B cell (primary cell): ENCODE data around the gene LATS2. TPM values are rescaled to one million over a fixed set of nuclear protein-coding genes. Genes with fewer than 3 reads are reported as not detected.

Experiments used
- ATAC-seq: fragments of 200-7000 bp; cut with Tn5 transposase; one replicate; pipeline ENCODE4 v1.10.0; 2021; ENCODE audit warnings: low read depth, mild to moderate bottlenecking, moderate number of reproducible peaks, moderate library complexity
- CTCF ChIA-PET: fragments of 350-600 bp; sonication (Branson Sonifier 250); formaldehyde crosslinking; loops from one replicate; lab custom pipeline; 2021; ENCODE audit warnings: antibody characterized with exemption, inconsistent platforms; lab: Charles Lee
- POLR2A ChIA-PET: fragments of 350-600 bp; sonication (Branson Sonifier 250); formaldehyde crosslinking; loops from one replicate; lab custom pipeline; 2021; ENCODE audit warnings: antibody characterized with exemption; lab: Charles Lee
- DNase-seq: peaks from one replicate; pipeline ENCODE4 v3.0.0; 2013
- H2AFZ ChIP-seq: 2 replicates; pipeline ENCODE4 v1.6.1; 2012; ENCODE audit warnings: mild to moderate bottlenecking, low read depth, low read length; ENCODE audit not compliant: insufficient read depth, poor library complexity, severe bottlenecking
- H3K27ac ChIP-seq, 2 donors: 1 replicate in 1 of 2; 2 replicates in 1 of 2; pipeline ENCODE4 v1.5.1; 2012 to 2013; ENCODE audit warnings: low read length in 2 of 2, mild to moderate bottlenecking in 2 of 2, moderate library complexity in 1 of 2
- H3K27me3 ChIP-seq, 4 experiments: fragments of 200-600 bp in 1 of 4; sonication (generic) in 1 of 4; replicated peaks in 1 of 4; 1 replicate in 2 of 4; 2 replicates in 2 of 4; pipeline versions ENCODE4 v1.6.1 to v1.7.0; 2013 to 2016; ENCODE audit warnings: low read length in 3 of 4, mild to moderate bottlenecking in 2 of 4, mixed read lengths in 1 of 4, moderate library complexity in 1 of 4; ENCODE audit not compliant: insufficient read depth in 4 of 4, control insufficient read depth in 3 of 4; ENCODE audit errors: control extremely low read depth in 1 of 4
- H3K36me3 ChIP-seq, 2 experiments: replicated peaks in 1 of 2; 1 replicate in 1 of 2; 2 replicates in 1 of 2; pipeline versions ENCODE4 v1.6.1 to v1.7.1; 2013; ENCODE audit warnings: low read length in 1 of 2; ENCODE audit not compliant: insufficient read depth in 2 of 2, control insufficient read depth in 1 of 2; ENCODE audit errors: control extremely low read depth in 1 of 2, extremely low read depth in 1 of 2
- H3K4me1 ChIP-seq, 2 donors: fragments of 200-600 bp in 1 of 2; sonication (generic) in 1 of 2; 1 replicate in 1 of 2; 2 replicates in 1 of 2; pipeline versions ENCODE4 v1.5.1 to v1.6.1; 2013 to 2017; ENCODE audit warnings: low read length in 2 of 2; ENCODE audit not compliant: control insufficient read depth in 2 of 2, insufficient read depth in 2 of 2
- H3K4me2 ChIP-seq: replicated peaks from 2 replicates; pipeline ENCODE3; 2012; ENCODE audit warnings: mild to moderate bottlenecking, low read depth, low read length; ENCODE audit not compliant: poor library complexity, severe bottlenecking
- H3K4me3 ChIP-seq, 5 experiments: fragments of 200-600 bp in 1 of 5; sonication (generic) in 1 of 5; 1 replicate in 3 of 5; 2 replicates in 2 of 5; pipeline versions ENCODE4 v1.5.1 to v1.7.0; 2011 to 2016; ENCODE audit warnings: low read length in 4 of 5, mild to moderate bottlenecking in 4 of 5, low read depth in 2 of 5, control low read depth in 1 of 5, moderate library complexity in 1 of 5; ENCODE audit not compliant: insufficient read depth in 1 of 5; ENCODE audit errors: control extremely low read depth in 1 of 5, extremely low read depth in 1 of 5
- H3K79me2 ChIP-seq: fragments of 200-600 bp; sonication (generic); one replicate; pipeline ENCODE4 v1.6.0; 2016; ENCODE audit warnings: low read length; ENCODE audit not compliant: control insufficient read depth, insufficient read depth
- H3K9ac ChIP-seq: fragments of 200-600 bp; sonication (generic); 2 replicates; pipeline ENCODE4 v1.6.1; 2017; ENCODE audit warnings: mild to moderate bottlenecking, low read length, moderate library complexity
- H3K9me3 ChIP-seq, 3 donors: one replicate each; pipeline versions ENCODE4 v1.6.1 to v1.7.1; 2013; ENCODE audit warnings: low read length in 2 of 3; ENCODE audit not compliant: control insufficient read depth in 2 of 3, insufficient read depth in 1 of 3; ENCODE audit errors: control extremely low read depth in 1 of 3
- H4K20me1 ChIP-seq: 2 replicates; pipeline ENCODE4 v1.6.0; 2012; ENCODE audit warnings: mild to moderate bottlenecking, low read length; ENCODE audit not compliant: insufficient read depth, control insufficient read depth, poor library complexity, severe bottlenecking
- H3K27ac Mint-ChIP-seq: one replicate; pipeline ENCODE4 v1.8.0; 2021; ENCODE audit warnings: mixed read lengths
- H3K27me3 Mint-ChIP-seq: one replicate; pipeline ENCODE4 v1.8.0; 2021; ENCODE audit warnings: mixed read lengths
- H3K4me1 Mint-ChIP-seq: one replicate; pipeline ENCODE4 v1.8.0; 2021; ENCODE audit warnings: mixed read lengths
- H3K4me3 Mint-ChIP-seq: one replicate; pipeline ENCODE4 v1.8.0; 2021; ENCODE audit warnings: mixed read lengths
- H3K9me3 Mint-ChIP-seq: one replicate; pipeline ENCODE4 v1.8.0; 2022; ENCODE audit warnings: mixed read lengths; ENCODE audit not compliant: insufficient read depth
- CTCF ChIP-seq: fragments of 200-600 bp; IDR thresholded peaks from one replicate; pipeline ENCODE4 v1.8.0; 2022; ENCODE audit warnings: antibody characterized with exemption, mild to moderate bottlenecking
- EZH2 ChIP-seq: IDR thresholded peaks from 2 replicates; pipeline ENCODE4 v1.6.1; 2012; ENCODE audit warnings: borderline replicate concordance, low read depth, mild to moderate bottlenecking, moderate library complexity, low read length; ENCODE audit not compliant: insufficient read depth, poor library complexity, severe bottlenecking
- WGBS: methylation state at CpG from one replicate; pipeline ENCODE4 v1.1.5; 2013; ENCODE audit warnings: missing lambda C conversion rate; ENCODE audit not compliant: insufficient coverage; 5-methylcytosine and 5-hydroxymethylcytosine counted together
- intact Hi-C: fragments of 100-400 bp; cut with micrococcal nuclease; formaldehyde crosslinking; loops from one replicate; pipeline ENCODE4 v1.10.0; 2022
- polyA plus RNA-seq: library from polyadenylated mRNA; depleted of rRNA; stranded (reverse); fragments of >200 nt; gene quantifications from 2 replicates; pipeline ENCODE4 v1.2.3, GENCODE V29; 2012
- total RNA-seq, 2 donors: library from RNA; stranded (reverse); fragments of 120-200 nt in 1 of 2; gene quantifications; 1 replicate in 1 of 2; 2 replicates in 1 of 2; pipeline versions ENCODE4 v1.2.3 to v1.2.4, GENCODE V29; 2013 to 2022

LATS2 gene
- total and polyA plus RNA-seq, 2 donors (not counting 1 experiment from before 2014, with no cell fraction given): 1.9 to 2.7 TPM

GRCh38 chr13:21047087-21047486 is 14.3 kb downstream of the LATS2 start:
- intact Hi-C loops: no loop called here
- Histone ChIP-seq H3K4me2 (no peak overlapping the region), H3K4me3 (no peak overlapping the region), H3K27ac (no peak overlapping the region), H3K9ac (no peak overlapping the region), H3K9me3 (no peaks in the 10 kb centered on the region), H3K4me1 (peaks cover 0 to 8% of the 10 kb centered on the region in 2 donors), H4K20me1 (no peaks in the 10 kb centered on the region), H3K79me2 (peaks cover 7% of the 10 kb centered on the region), H3K27me3 (peaks cover 0 to 6% (median 0%) of the 10 kb centered on the region in 4 experiments), H3K36me3 (no peaks in the 10 kb centered on the region), H2AFZ (no peak overlapping the region)
- no peaks in the 10 kb centered on the region for H3K9me3 Mint-ChIP-seq
- TF ChIP-seq EZH2 (no peak), CTCF (no peak)
- no peak overlapping the region for H3K27ac Mint-ChIP-seq
- peaks cover 9% of the 10 kb centered on the region for H3K4me1 Mint-ChIP-seq
- no peak overlapping the region for H3K4me3 Mint-ChIP-seq
- ATAC-seq (no peak), DNase-seq (no peak)
- CTCF ChIA-PET: no interaction called here
- POLR2A ChIA-PET: no interaction called here
- 95% methylated on average over 7 of the region's 9 CpGs for WGBS
- peaks cover 9% of the 10 kb centered on the region for H3K27me3 Mint-ChIP-seq

- no peak for DNase-seq
- WGBS: no CpG with 5 or more reads among the region's 7 CpGs
- Histone ChIP-seq H3K9ac (no peak overlapping the region), H4K20me1 (no peaks in the 10 kb centered on the region), H3K27ac (no peak overlapping the region), H3K36me3 (no peaks in the 10 kb centered on the region), H3K79me2 (peaks cover 7% of the 10 kb centered on the region), H2AFZ (no peak overlapping the region), H3K4me1 (peaks cover 4 to 12% of the 10 kb centered on the region in 2 donors), H3K27me3 (peaks cover 0 to 6% (median 0%) of the 10 kb centered on the region in 4 experiments), H3K4me3 (no peak overlapping the region), H3K9me3 (no peaks in the 10 kb centered on the region), H3K4me2 (no peak overlapping the region)
- POLR2A ChIA-PET: no interaction called here
- peaks cover 9% of the 10 kb centered on the region for H3K4me1 Mint-ChIP-seq
- H3K27me3 Mint-ChIP-seq: peaks cover 9% of the 10 kb centered on the region
- no peak overlapping the region for H3K27ac Mint-ChIP-seq
- TF ChIP-seq CTCF: no peak
- no peak for TF ChIP-seq EZH2
- intact Hi-C loops: no loop called here
- CTCF ChIA-PET: no interaction called here
- ATAC-seq: no peak
- H3K9me3 Mint-ChIP-seq: no peaks in the 10 kb centered on the region
- H3K4me3 Mint-ChIP-seq: no peak overlapping the region
Observed at GRCh38 chr13:21046203-21046602, 15.2 kb downstream of the LATS2 start.
